KBM-7 (cell line): ENCODE measurements around the gene CACYBP.
A peak's percentile ranks its signal among the peaks of the same experiment; 100 is the strongest.

Experiments used
- DNase-seq: peaks from one replicate; pipeline ENCODE4 v3.0.0-alpha.2; 2015
- in situ Hi-C: fragments of 300-500 bp; cut with MboI; formaldehyde crosslinking; loops from 2 replicates; pipeline ENCODE4 v1.14.3; 2020; ENCODE audit warnings: low sequenced_read_pairs, low pct_unique_long_range_greater_than_20kb, mixed read lengths

Gene CACYBP

GRCh38 chr1:174999936-175000696 is at the start of gene CACYBP:
CACYBP (plus strand) TSS chr1:174999947; CDS start chr1:175000181, 234 bp downstream.
- in situ Hi-C loops: loop anchor here (25.0 kb wide), 1 partner anchor 213 kb away; no protein-coding TSS in a partner anchor
- no peak for DNase-seq

- in situ Hi-C loops: no loop called here
- no peak for DNase-seq
These were observed 46.3 kb upstream of the CACYBP start for GRCh38 chr1:174953285-174954072.

GRCh38 chr1:174954073-174954460 is 45.7 kb upstream of the CACYBP start:
- in situ Hi-C loops: no loop called here
- DNase-seq: no peak

- peak; percentile 38 for DNase-seq
- in situ Hi-C loops: no loop called here
These were observed 44.8 kb upstream of the CACYBP start for GRCh38 chr1:174954671-174955669.

GRCh38 chr1:174956086-174956485 is 43.7 kb upstream of the CACYBP start:
- DNase-seq: no peak
- in situ Hi-C loops: no loop called here

- in situ Hi-C loops: no loop called here
- DNase-seq: no peak
These were observed 42.8 kb upstream of the CACYBP start for GRCh38 chr1:174956976-174957375.

GRCh38 chr1:174957829-174958228 is 41.9 kb upstream of the CACYBP start:
- in situ Hi-C loops: no loop called here
- no peak for DNase-seq

- no peak for DNase-seq
- in situ Hi-C loops: no loop called here
These were observed 41.4 kb upstream of the CACYBP start for GRCh38 chr1:174958396-174958795.

- no peak for DNase-seq
- in situ Hi-C loops: no loop called here
These were observed 39.4 kb upstream of the CACYBP start for GRCh38 chr1:174960362-174960761.

GRCh38 chr1:174963529-174964125 is 36.1 kb upstream of the CACYBP start:
- DNase-seq: no peak
- in situ Hi-C loops: no loop called here

- peak; percentile 81 for DNase-seq
These were observed 35.3 kb upstream of the CACYBP start for GRCh38 chr1:174964261-174964971.

GRCh38 chr1:174964972-174965361 is 34.8 kb upstream of the CACYBP start:
- no peak for DNase-seq
- in situ Hi-C loops: no loop called here

More at GRCh38 chr1:174964261-174964971, 35.3 kb upstream of the CACYBP start:
- in situ Hi-C loops: no loop called here

GRCh38 chr1:174965362-174966007 is 34.3 kb upstream of the CACYBP start:
- in situ Hi-C loops: no loop called here
- DNase-seq: no peak

- in situ Hi-C loops: no loop called here
- DNase-seq: no peak
These were observed 33.7 kb upstream of the CACYBP start for GRCh38 chr1:174966008-174966572.

GRCh38 chr1:174967845-174968705 is 31.7 kb upstream of the CACYBP start:
- DNase-seq: no peak
- in situ Hi-C loops: no loop called here

GRCh38 chr1:174968750-174969244 is 30.9 kb upstream of the CACYBP start:
- in situ Hi-C loops: no loop called here
- DNase-seq: peak; percentile 52
